HG03342 (cell line): ENCODE measurements around the gene GTF3C4.
"Not testable (repeated sequence)": the region's sequence is repeated elsewhere in the genome, so short reads cannot be mapped to it uniquely, and the experiment has no call there.

Experiments
- ATAC-seq: cut with Tn5 transposase; IDR thresholded peaks from one replicate; pipeline ENCODE4 v1.9.1; 2021; ENCODE audit warnings: mild to moderate bottlenecking, moderate library complexity; ENCODE audit not compliant: unreplicated experiment

GTF3C4 gene

DNA sequence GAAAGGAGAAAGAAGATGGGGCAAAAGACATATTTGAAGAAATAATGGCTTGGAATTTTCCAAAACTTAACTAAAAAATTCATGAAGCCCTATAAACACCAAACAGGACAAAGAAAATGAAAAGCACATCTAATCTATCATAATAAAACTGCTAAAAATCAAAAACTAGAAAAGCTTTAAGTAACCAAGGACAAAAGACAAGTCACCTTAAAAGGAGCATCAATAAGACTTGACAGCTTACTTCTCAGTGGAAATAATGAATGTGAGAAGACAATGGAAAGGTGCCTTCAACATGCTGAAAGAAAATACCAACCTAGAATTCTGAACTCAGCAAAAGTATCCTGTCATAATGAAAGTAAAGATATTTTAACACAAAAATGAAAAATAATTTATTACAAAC lies 27.0 kb downstream of the GTF3C4 start:
- ATAC-seq: no peak

DNA sequence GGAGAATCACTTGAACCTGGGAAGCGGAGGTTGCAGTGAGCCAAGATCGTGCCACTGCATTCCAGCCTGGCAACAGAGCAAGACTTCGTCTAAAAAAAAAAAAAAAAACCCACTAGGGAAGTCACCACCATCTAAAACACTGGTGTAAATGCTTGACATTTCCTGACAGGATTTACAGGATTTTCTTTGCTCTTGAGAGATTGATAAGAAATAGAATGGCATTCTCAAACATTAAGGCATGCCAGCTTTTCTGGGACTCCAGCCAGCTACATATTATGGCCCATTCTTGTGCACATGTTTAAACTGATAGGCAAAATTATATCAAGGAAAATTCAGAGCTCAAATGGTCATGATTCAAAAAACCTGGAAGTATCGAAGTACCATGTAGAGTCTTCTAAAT lies 28.7 kb downstream of the GTF3C4 start:
- no peak for ATAC-seq

DNA sequence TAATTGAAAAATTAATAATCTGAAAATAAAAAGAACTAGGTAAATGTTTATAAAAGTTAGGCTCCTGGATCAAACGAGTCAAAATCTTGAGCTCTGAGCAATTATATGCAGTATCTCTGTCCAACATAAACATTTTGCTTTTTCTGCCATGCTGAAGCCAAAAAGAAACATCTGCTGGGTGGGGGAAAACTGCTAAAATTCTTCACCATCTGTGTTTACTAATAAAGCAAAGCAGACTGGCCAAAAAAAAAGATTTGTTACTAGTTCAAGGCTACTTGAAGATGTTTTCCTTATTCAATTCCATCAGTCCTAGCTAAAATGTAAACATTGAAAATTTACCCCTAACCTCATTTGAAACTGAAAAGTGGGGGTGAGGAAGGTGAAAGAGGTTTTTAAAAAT lies 29.7 kb downstream of the GTF3C4 start:
- ATAC-seq: no peak

DNA sequence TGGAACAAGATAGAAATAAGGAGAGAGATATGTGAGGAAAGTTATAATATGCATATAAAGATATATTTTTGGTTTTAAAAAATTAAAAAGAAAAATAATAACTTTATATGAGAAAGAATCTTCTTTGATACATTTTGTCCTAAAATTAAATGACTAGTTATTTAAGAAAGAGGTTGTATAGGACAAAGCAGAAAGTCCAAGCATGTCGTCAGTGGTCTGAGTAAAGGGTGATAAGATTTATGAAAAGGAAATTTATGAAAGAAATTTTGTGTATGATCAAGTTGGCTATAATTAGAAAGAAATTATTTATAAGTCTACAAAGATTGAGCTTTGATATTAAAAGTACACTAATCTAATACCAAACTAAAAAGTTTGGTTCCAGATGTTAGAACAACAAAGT lies 32.0 kb downstream of the GTF3C4 start:
- ATAC-seq: no peak

- ATAC-seq: no peak
Observed at GRCh38 chr9:132703336-132703735, 33.1 kb downstream of the GTF3C4 start.

- no peak for ATAC-seq
Observed at GRCh38 chr9:132708239-132708638, 38.0 kb downstream of the GTF3C4 start.

GRCh38 chr9:132708769-132709430 lies 38.6 kb downstream of the GTF3C4 start:
- ATAC-seq: no peak

DNA sequence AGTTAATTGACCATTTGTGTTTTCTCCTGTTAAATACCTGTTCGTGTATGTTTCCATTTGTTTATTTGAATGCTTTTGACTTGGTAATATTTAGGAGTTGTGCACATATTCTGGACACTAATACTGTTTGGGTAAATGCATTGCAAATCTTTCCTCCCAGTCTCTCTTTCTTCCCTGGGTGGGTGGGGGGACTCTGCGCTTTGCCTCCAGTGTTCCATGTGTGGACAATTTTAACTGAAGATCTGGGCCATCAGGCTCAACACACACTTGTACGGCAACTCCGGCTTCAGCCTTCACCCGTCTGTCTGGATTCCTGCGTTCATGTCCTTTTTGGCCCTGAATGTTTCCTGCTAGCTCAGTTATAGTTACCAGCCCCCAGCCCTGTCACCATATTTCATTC lies 40.1 kb downstream of the GTF3C4 start:
- ATAC-seq: no peak

DNA sequence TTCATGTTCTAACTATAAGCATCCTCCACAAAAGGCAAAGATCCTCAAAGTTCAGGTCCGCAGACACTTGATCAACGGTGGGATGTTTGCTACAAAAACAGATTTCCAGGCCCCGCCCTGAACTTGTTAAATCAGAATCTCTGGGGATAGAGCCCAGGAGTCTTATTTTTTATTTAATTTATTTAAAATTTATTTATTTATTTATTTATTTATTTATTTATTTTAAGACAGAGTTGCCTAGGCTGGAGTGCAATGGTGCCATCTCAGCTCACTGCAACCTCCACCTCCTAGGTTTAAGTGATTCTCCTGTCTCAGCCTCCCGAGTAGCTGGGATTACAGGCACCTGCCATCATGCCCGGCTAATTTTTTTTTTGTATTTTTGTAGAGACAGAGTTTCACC lies 40.9 kb downstream of the GTF3C4 start:
- ATAC-seq: not testable (repeated sequence)

- no peak for ATAC-seq
Observed at GRCh38 chr9:132711846-132712245, 41.6 kb downstream of the GTF3C4 start.

- no peak for ATAC-seq
Observed at GRCh38 chr9:132712753-132713152, 42.5 kb downstream of the GTF3C4 start.

DNA sequence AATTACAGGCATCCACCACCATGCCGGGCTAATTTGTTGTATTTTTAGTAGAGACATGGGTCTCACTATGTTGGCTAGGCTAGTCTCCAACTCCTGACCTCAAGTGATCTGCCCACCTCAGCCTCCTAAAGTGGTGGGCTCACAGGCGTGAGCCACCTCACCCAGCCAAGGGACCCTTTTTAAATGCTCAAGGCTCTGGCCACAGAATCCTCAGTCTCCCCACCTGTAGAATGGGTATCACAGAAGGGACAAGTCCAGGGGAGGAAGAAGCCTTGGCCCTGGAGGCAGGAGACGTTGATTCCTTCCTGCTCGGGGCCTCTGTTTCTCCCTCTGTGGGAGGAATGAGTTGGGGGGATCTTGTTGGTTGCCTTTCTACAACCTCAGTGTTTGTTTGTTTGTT lies 45.7 kb downstream of the GTF3C4 start:
- no peak for ATAC-seq

GRCh38 chr9:132717326-132717945 lies 47.2 kb downstream of the GTF3C4 start:
- no peak for ATAC-seq

GRCh38 chr9:132718381-132718928 lies 48.2 kb downstream of the GTF3C4 start:
- ATAC-seq: not testable (repeated sequence)

GRCh38 chr9:132721661-132722060 lies 51.4 kb downstream of the GTF3C4 start:
- ATAC-seq: no peak

- ATAC-seq: no peak
Observed at GRCh38 chr9:132722564-132723065, 52.4 kb downstream of the GTF3C4 start.

DNA sequence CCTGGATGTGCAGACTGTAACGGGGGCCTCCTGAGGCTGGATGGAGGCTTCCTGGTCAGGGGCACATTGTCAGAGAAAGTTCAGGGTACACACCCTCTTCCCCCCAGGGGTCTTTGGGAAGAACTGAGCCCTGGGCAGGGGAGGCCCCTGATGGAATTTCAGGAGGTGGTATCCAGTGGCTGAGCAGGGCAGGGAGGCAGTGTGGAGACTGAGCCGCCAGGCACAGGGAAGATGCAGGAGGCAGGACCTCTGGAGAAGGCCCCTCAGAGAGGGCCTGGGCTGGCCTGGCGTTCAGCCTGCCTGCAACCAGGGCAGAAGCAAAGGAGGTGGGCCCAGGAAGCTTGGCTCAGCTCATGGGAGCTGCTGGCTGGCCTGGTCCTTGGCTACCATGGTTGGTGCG lies 53.5 kb downstream of the GTF3C4 start:
- ATAC-seq: no peak

DNA sequence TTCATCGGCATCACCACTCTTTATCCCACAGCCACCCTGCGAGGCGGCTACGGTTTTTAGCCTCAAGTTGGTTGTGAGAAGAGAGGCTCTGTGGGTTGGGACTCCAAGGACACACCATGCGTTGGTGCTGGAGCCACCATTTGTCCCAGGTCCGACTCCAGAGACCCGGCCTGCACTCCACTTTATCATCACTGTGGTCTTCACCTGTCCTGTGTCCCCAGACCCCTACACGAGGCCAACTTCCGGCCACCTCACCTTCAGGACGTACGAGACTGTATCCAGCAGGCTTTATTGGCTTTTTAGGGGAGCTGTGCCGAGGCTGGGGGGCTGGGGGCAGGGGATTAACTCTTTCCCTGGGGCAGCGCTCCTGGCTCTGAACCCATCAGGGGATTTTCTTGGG lies 55.0 kb downstream of the GTF3C4 start:
- ATAC-seq: no peak

GRCh38 chr9:132726576-132727130 lies 56.4 kb downstream of the GTF3C4 start:
- no peak for ATAC-seq

DNA sequence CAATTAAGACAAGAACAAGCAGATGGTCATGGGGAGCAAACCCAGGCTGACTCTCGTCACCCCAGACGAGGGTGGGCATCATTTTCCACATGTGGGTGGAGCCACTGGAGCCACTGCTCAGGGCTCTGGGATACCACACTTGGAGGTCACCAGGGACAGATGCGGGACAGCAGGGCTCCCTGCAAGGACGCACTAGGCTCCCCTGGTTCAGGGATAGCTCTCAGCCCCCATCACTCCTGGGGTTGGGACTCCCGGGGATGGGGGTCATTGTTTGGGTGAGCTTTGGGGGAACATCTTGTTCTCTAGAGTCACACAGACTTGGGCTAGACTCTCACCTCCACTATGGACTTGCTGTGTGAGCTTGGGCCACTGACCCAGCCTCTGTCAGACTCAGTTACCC lies 57.8 kb downstream of the GTF3C4 start:
- ATAC-seq: no peak

GRCh38 chr9:132728497-132728896 lies 58.2 kb downstream of the GTF3C4 start:
- ATAC-seq: no peak

- no peak for ATAC-seq
Observed at GRCh38 chr9:132729235-132729890, 59.1 kb downstream of the GTF3C4 start.
